Stimulated activated CD4-positive, alpha-beta T cell treated with anti-CD3 and anti-CD28 coated beads, TNF-alpha, amount 100 ng/mL, for 48 hours (primary cell): ENCODE measurements around the gene CEACAM5.
"Not testable (repeated sequence)": the region's sequence is repeated elsewhere in the genome, so short reads cannot be mapped to it uniquely, and the experiment has no call there.

ENCODE experiments used
- DNase-seq, 3 donors: peaks; one replicate each; pipeline ENCODE4 v3.0.0-alpha.2; 2020; ENCODE audit warnings: low read depth in 3 of 3

The CEACAM5 gene

GRCh38 chr19:41740415-41741243, 32.2 kb downstream of the CEACAM5 start:
- peak in 1 of 3 donors; percentile 5 for DNase-seq

- no peak for DNase-seq
Measured at GRCh38 chr19:41741244-41741554, 32.8 kb downstream of the CEACAM5 start.

- DNase-seq = no peak
Measured at GRCh38 chr19:41744850-41745249, 36.4 kb downstream of the CEACAM5 start.

GRCh38 chr19:41745756-41746155, 37.3 kb downstream of the CEACAM5 start:
- no peak for DNase-seq

GRCh38 chr19:41746593-41747227, 38.3 kb downstream of the CEACAM5 start:
- peak; percentile 19 to 36 (median 29) for DNase-seq

- no peak for DNase-seq
Measured at GRCh38 chr19:41748012-41748411, 39.6 kb downstream of the CEACAM5 start.

GRCh38 chr19:41750248-41751134, 42.1 kb downstream of the CEACAM5 start:
- not testable (repeated sequence) for DNase-seq

GRCh38 chr19:41753159-41753558, 44.7 kb downstream of the CEACAM5 start:
- DNase-seq = peak; percentile 48 to 78 (median 59)

GRCh38 chr19:41753936-41754529, 45.6 kb downstream of the CEACAM5 start:
- DNase-seq = peak; percentile 30 to 62 (median 56)

- no peak for DNase-seq
Measured at GRCh38 chr19:41755328-41755913, 47.0 kb downstream of the CEACAM5 start, which contains the start of gene CEACAM6. Gene CEACAM6 (plus strand): TSS chr19:41755530. CDS start chr19:41755639, 109 bp downstream.

GRCh38 chr19:41758846-41759245, 50.4 kb downstream of the CEACAM5 start:
- DNase-seq = no peak

GRCh38 chr19:41767115-41767514, 58.7 kb downstream of the CEACAM5 start:
- no peak for DNase-seq

GRCh38 chr19:41768105-41768504, 59.7 kb downstream of the CEACAM5 start:
- DNase-seq = not testable (repeated sequence)

- DNase-seq = no peak
Measured at GRCh38 chr19:41769608-41770007, 61.2 kb downstream of the CEACAM5 start.

- no peak for DNase-seq
Measured at GRCh38 chr19:41771410-41771809, 63.0 kb downstream of the CEACAM5 start.

- peak in 2 of 3 donors; percentile 27 to 32 for DNase-seq
Measured at GRCh38 chr19:41774515-41774980, 66.1 kb downstream of the CEACAM5 start.

GRCh38 chr19:41776700-41777099, 68.3 kb downstream of the CEACAM5 start:
- DNase-seq = no peak
